HG03196 (cell line): ENCODE results near the gene ACP3.
"Not testable (repeated sequence)": the region's sequence is repeated elsewhere in the genome, so short reads cannot be mapped to it uniquely, and the experiment has no call there.

Experiments
- ATAC-seq: cut with Tn5 transposase; IDR thresholded peaks from one replicate; pipeline ENCODE4 v1.9.1; 2021; ENCODE audit not compliant: unreplicated experiment

Gene ACP3, protein sequence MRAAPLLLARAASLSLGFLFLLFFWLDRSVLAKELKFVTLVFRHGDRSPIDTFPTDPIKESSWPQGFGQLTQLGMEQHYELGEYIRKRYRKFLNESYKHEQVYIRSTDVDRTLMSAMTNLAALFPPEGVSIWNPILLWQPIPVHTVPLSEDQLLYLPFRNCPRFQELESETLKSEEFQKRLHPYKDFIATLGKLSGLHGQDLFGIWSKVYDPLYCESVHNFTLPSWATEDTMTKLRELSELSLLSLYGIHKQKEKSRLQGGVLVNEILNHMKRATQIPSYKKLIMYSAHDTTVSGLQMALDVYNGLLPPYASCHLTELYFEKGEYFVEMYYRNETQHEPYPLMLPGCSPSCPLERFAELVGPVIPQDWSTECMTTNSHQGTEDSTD

GRCh38 chr3:132317229-132317948 is at the start of gene ACP3:
TSS of gene ACP3 (plus strand) at chr3:132317407. CDS start at chr3:132317457, 50 bp downstream.
- no peak for ATAC-seq

DNA sequence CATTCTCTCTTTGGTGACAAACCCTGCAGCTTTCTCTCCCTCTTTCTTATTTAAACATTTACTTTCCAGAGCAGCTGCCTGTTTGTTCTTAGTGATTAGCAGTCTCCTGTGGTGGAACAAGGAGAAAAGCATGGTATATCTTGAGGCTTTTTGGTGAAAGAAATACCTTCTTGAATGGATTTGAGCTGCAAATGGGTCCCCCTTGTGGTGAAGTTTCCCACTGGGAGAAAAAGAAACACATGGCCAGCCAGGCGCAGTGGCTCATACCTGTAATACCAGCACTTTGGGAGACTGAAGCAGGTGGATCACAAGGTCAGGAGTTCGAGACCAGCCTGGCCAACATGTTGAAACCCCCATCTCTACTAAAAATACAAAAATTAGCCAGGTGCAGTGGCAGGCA is 48.3 kb upstream of the ACP3 start:
- ATAC-seq = no peak

GRCh38 chr3:132273036-132273435 is 44.2 kb upstream of the ACP3 start:
- ATAC-seq = no peak

DNA sequence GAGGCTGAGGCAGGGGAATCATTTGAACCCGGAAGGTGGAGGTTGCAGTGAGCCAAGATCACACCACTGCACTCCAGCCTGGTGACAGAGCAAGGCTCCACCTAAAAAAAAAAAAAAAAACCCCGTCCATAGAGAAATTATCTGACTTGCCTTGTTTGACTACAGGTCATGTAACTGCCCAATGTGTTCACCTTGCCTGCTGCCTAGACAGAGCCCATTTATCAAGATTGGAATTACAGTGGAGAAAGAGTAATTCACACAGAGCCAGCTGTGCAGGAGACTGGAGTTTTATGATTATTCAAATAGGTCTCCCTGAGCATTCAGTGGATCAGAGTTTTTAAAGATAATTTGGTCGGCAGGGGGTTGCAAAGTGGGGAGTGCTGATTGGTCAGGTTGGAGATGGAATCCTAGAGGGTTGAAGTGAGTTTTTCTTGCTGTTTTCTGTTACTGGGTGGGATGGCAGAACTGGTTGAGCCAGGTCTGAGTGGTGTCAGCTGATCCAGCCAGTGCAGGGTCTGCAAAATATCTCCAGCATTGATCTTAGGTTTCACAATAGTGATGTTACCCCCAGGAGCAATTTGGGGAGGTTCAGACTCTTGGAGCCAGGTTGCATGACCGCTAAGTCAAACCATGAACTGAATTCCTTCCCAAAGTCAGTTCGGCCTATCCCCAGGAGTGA is 40.8 kb upstream of the ACP3 start:
- no peak for ATAC-seq

DNA sequence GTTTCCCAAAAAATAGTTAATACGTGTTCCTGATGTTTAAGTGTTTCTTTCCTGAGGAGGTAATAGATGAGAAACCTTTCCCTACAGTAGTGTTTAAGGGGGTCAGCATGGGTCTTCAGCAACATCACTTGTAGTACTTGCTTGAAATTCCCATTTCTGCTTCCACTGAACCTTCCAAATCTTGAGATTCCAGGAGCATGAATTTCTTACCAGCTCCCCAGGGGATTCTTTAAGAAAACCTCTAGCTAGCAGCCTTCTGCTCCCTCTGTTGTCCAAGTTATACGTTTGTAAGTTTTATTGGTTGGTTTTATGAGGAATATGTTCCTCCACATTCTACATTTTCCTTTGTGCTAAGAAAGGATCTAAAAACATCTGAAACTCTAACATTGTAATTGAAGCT is 38.2 kb upstream of the ACP3 start:
- ATAC-seq = no peak

DNA sequence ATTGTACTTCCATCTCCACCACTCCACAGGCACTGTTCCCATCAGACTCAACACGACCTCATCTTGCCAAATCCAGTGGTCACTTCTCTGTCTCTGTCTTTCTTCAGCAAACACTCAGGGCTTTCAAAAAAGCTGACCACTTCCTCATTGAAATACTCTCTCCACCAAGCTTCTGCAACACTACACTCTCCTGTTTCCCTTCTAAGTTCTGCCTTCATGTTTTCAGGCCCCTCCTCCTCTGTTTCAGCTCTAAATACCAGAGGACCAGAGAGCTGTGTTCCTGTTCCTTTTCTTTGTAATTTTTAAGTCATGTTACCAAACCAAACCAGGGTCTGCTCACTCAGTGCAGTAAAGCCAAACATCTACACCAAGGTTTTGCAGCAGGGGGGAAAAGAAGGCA is 33.8 kb upstream of the ACP3 start:
- no peak for ATAC-seq

- ATAC-seq = no peak
These were observed 33.2 kb upstream of the ACP3 start for GRCh38 chr3:132283916-132284405.

DNA sequence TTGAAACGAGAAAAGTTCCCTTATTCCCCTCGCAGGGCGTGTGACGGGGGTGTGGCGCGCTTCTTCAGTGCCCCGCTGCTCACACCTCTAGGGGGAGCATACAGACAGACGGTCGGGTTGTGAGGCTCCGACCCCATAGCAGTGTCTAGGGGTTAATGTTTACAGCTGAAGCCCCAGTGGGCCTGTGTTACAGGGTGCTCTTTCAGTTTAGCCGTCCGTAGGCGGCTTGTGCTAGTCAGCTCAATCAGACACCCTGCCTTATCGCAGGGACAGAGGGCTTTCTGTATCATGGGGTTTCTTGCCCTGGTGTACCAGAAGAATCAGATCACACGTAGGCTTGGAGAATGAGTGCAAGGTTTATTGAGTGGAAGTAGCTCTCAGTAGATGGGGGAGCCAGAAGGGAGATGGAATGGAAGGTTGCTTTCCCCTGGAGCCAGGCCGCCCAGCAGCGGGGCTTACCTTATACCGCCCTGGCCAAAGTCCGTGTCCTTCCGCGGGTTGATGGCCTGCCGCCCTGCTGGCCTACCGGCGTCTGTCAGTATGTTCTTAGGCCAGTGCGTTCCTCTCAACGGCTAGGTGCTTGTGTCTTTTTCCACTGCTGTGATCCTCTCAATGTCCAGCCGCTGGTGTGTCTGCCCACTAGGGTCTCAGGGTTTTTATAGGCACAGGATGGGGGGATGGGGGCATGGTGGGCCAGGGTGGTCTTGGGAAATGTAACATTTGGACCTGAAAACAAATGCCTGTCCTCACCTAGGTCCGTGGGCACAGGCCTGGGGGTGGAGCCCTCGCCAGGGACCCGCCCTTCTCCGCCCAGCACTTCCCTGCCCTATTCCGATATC is 32.2 kb upstream of the ACP3 start:
- ATAC-seq = no peak

DNA sequence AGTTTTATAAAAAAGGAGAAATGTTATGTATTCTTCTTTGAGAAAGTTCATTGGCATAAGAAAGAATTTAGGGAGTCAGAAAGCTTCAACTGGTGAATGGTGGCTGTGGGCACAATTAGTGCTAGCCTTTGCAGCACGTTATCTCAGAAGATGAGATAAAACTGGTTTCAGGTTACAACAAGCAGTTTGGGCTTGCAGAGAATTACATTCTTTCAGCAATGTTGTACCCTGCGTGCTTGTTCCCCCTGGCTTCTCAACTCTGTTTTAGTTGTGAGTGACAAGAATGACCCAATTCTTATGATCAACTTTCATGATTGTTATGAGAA is 31.6 kb upstream of the ACP3 start:
- ATAC-seq = no peak

DNA sequence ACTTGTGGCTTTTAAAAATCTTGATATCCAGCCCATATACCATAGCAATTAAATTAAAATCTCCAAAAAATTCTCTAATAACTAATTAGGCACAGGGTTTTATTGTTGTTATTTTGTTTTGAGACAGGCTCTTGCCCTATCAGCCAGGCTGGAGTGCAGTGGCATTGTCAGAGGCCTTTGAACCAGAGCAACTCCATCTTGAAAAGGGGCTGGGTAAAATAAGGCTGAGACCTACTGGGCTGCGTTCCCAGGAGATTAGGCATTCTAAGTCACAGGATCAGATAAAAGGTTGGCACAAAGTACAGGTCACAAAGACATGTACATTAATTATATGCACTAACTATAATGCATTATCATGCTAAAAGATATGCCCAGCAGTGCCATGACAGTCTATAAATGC is 31.2 kb upstream of the ACP3 start:
- no peak for ATAC-seq

GRCh38 chr3:132288357-132288756 is 28.9 kb upstream of the ACP3 start:
- ATAC-seq = no peak

GRCh38 chr3:132289316-132289715 is 27.9 kb upstream of the ACP3 start:
- no peak for ATAC-seq

- no peak for ATAC-seq
These were observed 26.4 kb upstream of the ACP3 start for GRCh38 chr3:132290833-132291232.

GRCh38 chr3:132292042-132292441 is 25.2 kb upstream of the ACP3 start:
- no peak for ATAC-seq

DNA sequence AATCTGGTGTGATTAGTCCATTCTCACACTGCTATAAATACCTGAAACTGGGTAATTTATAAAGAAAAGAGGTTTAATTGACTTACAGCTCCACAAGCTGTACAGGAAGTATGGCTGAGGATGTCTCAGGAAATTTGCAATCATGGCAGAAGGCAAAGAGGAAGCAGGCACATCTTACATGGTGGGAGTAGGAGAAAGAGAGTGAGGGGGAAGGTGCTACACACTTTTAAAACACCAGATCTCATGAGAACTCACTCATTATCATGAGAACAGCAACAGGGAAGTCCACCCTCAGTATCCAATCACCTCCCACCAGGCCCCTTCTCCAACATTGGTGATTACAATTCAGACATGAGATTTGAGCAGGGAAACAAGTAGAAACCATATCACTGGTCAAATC is 24.0 kb upstream of the ACP3 start:
- ATAC-seq = no peak

DNA sequence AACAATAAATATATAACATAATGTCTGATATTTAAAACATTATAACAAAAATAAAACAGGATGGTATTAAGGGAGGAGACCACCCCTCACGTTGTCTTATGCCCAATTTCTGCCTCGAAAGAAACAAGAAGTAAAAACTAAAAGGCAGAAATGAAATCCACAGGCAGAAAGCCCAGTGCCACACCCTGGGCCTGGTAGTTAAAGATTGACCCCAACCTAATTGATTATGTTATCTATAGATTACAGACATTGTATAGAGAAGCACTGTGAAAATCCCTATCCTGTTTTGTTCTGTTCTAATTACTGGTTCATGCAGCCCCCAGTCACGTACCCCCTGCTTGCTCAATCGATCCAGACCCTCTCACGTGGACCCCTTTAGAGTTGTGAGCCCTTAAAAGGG is 22.3 kb upstream of the ACP3 start:
- ATAC-seq = no peak

GRCh38 chr3:132303336-132304201 is 13.6 kb upstream of the ACP3 start:
- not testable (repeated sequence) for ATAC-seq

GRCh38 chr3:132304351-132304750 is 12.9 kb upstream of the ACP3 start:
- not testable (repeated sequence) for ATAC-seq

DNA sequence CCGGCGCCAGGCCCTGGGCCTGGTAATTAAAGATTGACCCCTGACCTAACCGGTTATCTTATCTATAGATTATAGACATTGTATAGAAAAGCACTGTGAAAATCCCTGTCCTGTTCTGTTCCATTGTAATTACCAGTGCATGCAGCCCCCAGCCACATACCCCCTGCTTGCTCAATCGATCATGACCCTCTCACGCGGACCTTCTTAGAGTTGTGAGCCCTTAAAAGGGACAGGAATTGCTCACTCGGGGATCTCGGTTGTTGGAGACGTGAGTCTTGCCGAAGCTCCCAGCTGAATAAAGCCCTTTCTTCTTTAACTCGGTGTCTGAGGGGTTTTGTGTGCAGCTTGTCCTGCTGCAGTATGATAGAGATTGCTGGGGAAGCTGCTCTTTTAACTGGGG is 7.2 kb upstream of the ACP3 start:
- ATAC-seq = not testable (repeated sequence)

- ATAC-seq = no peak
These were observed 5.9 kb upstream of the ACP3 start for GRCh38 chr3:132311316-132311715.
